IPS-18a (cell line): ENCODE measurements around the gene DSE.

Experiments used
- H3K27ac ChIP-seq: one replicate; pipeline ENCODE4 v1.5.1; 2013; ENCODE audit warnings: low read length
- H3K27me3 ChIP-seq: one replicate; pipeline ENCODE4 v1.6.1; 2013; ENCODE audit warnings: mild to moderate bottlenecking, low read length; ENCODE audit not compliant: control insufficient read depth, insufficient read depth
- H3K36me3 ChIP-seq: one replicate; pipeline ENCODE4 v1.6.1; 2013; ENCODE audit warnings: low read depth, low read length; ENCODE audit not compliant: control insufficient read depth
- H3K4me1 ChIP-seq: one replicate; pipeline ENCODE4 v1.6.1; 2013; ENCODE audit warnings: low read depth, low read length; ENCODE audit not compliant: control insufficient read depth
- H3K4me3 ChIP-seq: one replicate; pipeline ENCODE4 v1.5.1; 2013; ENCODE audit warnings: low read length
- H3K9ac ChIP-seq: one replicate; pipeline ENCODE4 v1.6.1; 2013; ENCODE audit warnings: mild to moderate bottlenecking, low read length, moderate library complexity
- H3K9me3 ChIP-seq: one replicate; pipeline ENCODE4 v1.6.1; 2013; ENCODE audit warnings: low read depth, low read length; ENCODE audit not compliant: control insufficient read depth

The DSE gene

GRCh38 chr6:116436586-116436985 is 65.8 kb downstream of the DSE start:
- Histone ChIP-seq H3K9ac (no peak overlapping the region), H3K27me3 (no peaks in the 10 kb centered on the region), H3K9me3 (no peaks in the 10 kb centered on the region), H3K36me3 (peaks cover 5% of the 10 kb centered on the region), H3K27ac (no peak overlapping the region), H3K4me3 (no peak overlapping the region), H3K4me1 (peaks cover 25% of the 10 kb centered on the region)

DNA sequence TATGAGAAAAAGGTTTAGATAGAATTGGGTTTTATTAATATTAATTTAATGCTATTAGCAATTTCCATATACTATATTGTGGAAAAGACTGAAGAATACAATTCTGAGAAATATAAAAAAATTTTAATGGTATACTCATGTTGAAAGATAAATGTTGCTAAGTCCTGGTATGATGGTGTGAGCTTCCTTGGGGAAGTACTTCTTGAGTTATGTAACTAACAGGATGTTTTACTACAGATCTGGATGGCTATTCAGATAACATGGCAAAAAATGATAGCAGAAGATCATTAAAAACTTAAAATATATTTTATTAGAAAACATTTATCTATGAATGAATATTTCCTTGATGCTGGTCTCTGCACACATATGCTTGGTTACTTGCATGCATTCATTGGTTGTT is 66.9 kb downstream of the DSE start:
- no peaks in the 10 kb centered on the region for H3K9me3 ChIP-seq
- H3K27me3 ChIP-seq: no peaks in the 10 kb centered on the region
- no peak overlapping the region for H3K27ac ChIP-seq
- no peak overlapping the region for H3K9ac ChIP-seq
- peaks cover 14% of the 10 kb centered on the region for H3K4me1 ChIP-seq
- H3K4me3 ChIP-seq: no peak overlapping the region
- H3K36me3 ChIP-seq: peaks cover 5% of the 10 kb centered on the region

DNA sequence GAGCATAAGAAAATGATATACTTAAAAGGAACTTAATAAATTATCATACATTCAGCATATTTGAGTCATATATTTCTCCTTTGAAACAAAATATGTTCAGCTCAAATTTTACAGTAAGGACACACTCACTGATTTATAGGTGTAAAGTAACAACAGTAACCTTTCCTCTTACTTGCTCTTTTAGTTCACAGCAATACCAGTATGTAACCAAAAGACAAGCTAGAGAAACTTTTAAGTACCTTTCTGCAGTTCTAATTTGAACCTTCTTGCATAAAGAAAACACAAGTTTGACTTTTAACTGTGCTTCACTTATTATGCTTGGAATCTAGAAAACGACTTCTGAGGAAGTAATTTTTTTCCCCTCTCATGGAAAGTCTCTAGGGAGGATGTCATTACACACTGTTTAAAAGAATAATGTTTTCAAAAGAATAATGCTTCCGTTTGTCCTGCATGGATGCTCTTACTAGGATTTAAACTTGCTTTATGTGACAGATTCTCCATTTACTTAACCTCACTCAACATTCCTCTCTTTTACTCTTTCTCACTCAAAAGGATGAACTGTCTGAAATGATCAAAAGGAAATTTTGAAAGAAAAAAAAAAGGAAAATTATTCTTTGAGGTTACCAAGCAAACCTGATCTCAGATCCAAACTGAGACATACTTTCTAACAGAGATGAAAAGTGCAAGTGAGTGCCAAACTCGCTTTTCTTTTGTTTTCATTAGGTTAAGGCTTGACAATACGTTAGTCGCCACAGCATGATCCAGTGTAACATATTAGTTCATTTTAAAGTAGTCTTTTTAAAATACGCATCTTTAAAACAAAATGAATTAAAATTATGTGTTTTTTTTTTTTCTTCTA is 68.1 kb downstream of the DSE start:
- Histone ChIP-seq H3K36me3 (peaks cover under 1% of the 10 kb centered on the region), H3K4me1 (peaks cover 8% of the 10 kb centered on the region), H3K9ac (no peak overlapping the region), H3K4me3 (no peak overlapping the region), H3K27me3 (no peaks in the 10 kb centered on the region), H3K9me3 (no peaks in the 10 kb centered on the region), H3K27ac (no peak overlapping the region)

DNA sequence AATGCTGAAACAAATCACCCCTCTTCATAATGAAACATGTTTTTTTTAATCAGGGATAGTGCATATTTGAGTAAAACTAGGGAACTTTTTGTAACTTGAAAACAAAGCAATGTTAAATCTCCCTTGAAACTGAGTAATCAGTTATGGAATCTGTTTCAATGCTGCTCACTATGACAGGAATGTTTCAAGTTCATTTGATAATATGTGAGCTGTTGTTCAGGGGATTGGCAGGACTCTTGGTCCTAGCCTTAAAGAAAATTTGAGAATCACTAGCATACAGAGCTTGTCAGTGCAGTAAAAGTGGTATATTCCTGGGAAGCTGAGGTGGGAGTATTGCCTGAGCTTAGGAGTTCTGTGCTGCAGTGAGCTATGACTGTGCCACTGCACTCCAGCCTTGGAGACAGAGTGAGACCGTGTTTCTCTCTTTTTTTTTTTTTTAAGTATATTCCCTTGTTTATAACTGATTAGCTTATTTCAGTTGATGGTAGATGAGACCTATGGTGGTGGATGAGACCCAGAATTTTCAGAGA is 68.8 kb downstream of the DSE start:
- H3K4me3 ChIP-seq: no peak overlapping the region
- H3K27me3 ChIP-seq: no peaks in the 10 kb centered on the region
- H3K4me1 ChIP-seq: peaks cover 10% of the 10 kb centered on the region
- H3K36me3 ChIP-seq: no peaks in the 10 kb centered on the region
- H3K9me3 ChIP-seq: no peaks in the 10 kb centered on the region
- H3K9ac ChIP-seq: no peak overlapping the region
- no peak overlapping the region for H3K27ac ChIP-seq

GRCh38 chr6:116443105-116443504 is 72.4 kb downstream of the DSE start:
- peaks cover 10% of the 10 kb centered on the region for H3K4me1 ChIP-seq
- no peaks in the 10 kb centered on the region for H3K9me3 ChIP-seq
- no peak overlapping the region for H3K27ac ChIP-seq
- H3K4me3 ChIP-seq: no peak overlapping the region
- no peaks in the 10 kb centered on the region for H3K36me3 ChIP-seq
- H3K27me3 ChIP-seq: no peaks in the 10 kb centered on the region
- H3K9ac ChIP-seq: no peak overlapping the region

- H3K36me3 ChIP-seq: no peaks in the 10 kb centered on the region
- H3K27me3 ChIP-seq: no peaks in the 10 kb centered on the region
- H3K9me3 ChIP-seq: no peaks in the 10 kb centered on the region
- H3K27ac ChIP-seq: no peak overlapping the region
- H3K4me1 ChIP-seq: peaks cover 10% of the 10 kb centered on the region
- no peak overlapping the region for H3K9ac ChIP-seq
- no peak overlapping the region for H3K4me3 ChIP-seq
Measured at GRCh38 chr6:116444092-116444491, 73.3 kb downstream of the DSE start.

GRCh38 chr6:116444575-116444974 is 73.8 kb downstream of the DSE start:
- peaks cover 7% of the 10 kb centered on the region for H3K4me1 ChIP-seq
- H3K4me3 ChIP-seq: no peak overlapping the region
- no peak overlapping the region for H3K27ac ChIP-seq
- no peaks in the 10 kb centered on the region for H3K9me3 ChIP-seq
- no peaks in the 10 kb centered on the region for H3K36me3 ChIP-seq
- H3K27me3 ChIP-seq: no peaks in the 10 kb centered on the region
- no peak overlapping the region for H3K9ac ChIP-seq

GRCh38 chr6:116445102-116445501 is 74.4 kb downstream of the DSE start:
- Histone ChIP-seq H3K27ac (no peak overlapping the region), H3K27me3 (no peaks in the 10 kb centered on the region), H3K4me1 (peaks cover 4% of the 10 kb centered on the region), H3K9me3 (no peaks in the 10 kb centered on the region), H3K4me3 (no peak overlapping the region), H3K9ac (no peak overlapping the region), H3K36me3 (no peaks in the 10 kb centered on the region)

- H3K27me3 ChIP-seq: no peaks in the 10 kb centered on the region
- no peak overlapping the region for H3K4me3 ChIP-seq
- peaks cover 4% of the 10 kb centered on the region for H3K4me1 ChIP-seq
- no peaks in the 10 kb centered on the region for H3K36me3 ChIP-seq
- H3K9ac ChIP-seq: no peak overlapping the region
- H3K9me3 ChIP-seq: no peaks in the 10 kb centered on the region
- no peak overlapping the region for H3K27ac ChIP-seq
Measured at GRCh38 chr6:116446399-116446798, 75.7 kb downstream of the DSE start.

- H3K9me3 ChIP-seq: no peaks in the 10 kb centered on the region
- H3K27ac ChIP-seq: no peak overlapping the region
- H3K4me3 ChIP-seq: no peak overlapping the region
- no peak overlapping the region for H3K9ac ChIP-seq
- H3K27me3 ChIP-seq: no peaks in the 10 kb centered on the region
- H3K36me3 ChIP-seq: no peaks in the 10 kb centered on the region
- H3K4me1 ChIP-seq: peaks cover 4% of the 10 kb centered on the region
Measured at GRCh38 chr6:116447052-116447451, 76.3 kb downstream of the DSE start.

GRCh38 chr6:116447496-116448011 is 76.8 kb downstream of the DSE start:
- H3K36me3 ChIP-seq: no peaks in the 10 kb centered on the region
- H3K27me3 ChIP-seq: no peaks in the 10 kb centered on the region
- H3K27ac ChIP-seq: no peak overlapping the region
- H3K9me3 ChIP-seq: no peaks in the 10 kb centered on the region
- H3K4me1 ChIP-seq: peaks cover 4% of the 10 kb centered on the region
- H3K4me3 ChIP-seq: no peak overlapping the region
- no peak overlapping the region for H3K9ac ChIP-seq

DNA sequence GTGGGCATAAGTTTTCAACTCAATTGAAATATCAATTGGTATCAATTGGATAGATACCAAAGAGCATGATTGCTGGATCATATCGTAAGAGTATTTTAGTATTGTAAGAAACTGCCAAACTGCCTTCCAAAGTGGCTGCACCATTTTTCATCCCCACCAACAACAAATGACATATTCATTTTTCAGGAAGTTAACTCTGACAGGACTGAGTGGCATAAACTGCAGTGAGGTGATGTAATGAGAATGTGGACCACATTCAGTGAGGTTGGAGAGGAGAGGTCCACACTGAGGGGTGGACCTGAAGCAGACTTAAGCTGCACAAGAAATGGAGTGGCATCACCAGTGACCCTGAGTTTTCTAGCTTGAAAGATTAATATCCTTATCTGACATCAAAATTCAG is 78.8 kb downstream of the DSE start:
- Histone ChIP-seq H3K9me3 (no peaks in the 10 kb centered on the region), H3K4me1 (no peaks in the 10 kb centered on the region), H3K36me3 (no peaks in the 10 kb centered on the region), H3K27me3 (no peaks in the 10 kb centered on the region), H3K4me3 (no peak overlapping the region), H3K9ac (no peak overlapping the region), H3K27ac (no peak overlapping the region)
